Stimulated activated CD4-positive, alpha-beta T cell treated with anti-CD3 and anti-CD28 coated beads, TNF-alpha, amount 100 ng/mL, for 48 hours (primary cell): ENCODE measurements around the gene SEC24D.
"Not testable (repeated sequence)": the region's sequence is repeated elsewhere in the genome, so short reads cannot be mapped to it uniquely, and the experiment has no call there.

Experiments
- DNase-seq, 3 donors: peaks; one replicate each; pipeline ENCODE4 v3.0.0-alpha.2; 2020; ENCODE audit warnings: low read depth in 3 of 3

The SEC24D gene, protein sequence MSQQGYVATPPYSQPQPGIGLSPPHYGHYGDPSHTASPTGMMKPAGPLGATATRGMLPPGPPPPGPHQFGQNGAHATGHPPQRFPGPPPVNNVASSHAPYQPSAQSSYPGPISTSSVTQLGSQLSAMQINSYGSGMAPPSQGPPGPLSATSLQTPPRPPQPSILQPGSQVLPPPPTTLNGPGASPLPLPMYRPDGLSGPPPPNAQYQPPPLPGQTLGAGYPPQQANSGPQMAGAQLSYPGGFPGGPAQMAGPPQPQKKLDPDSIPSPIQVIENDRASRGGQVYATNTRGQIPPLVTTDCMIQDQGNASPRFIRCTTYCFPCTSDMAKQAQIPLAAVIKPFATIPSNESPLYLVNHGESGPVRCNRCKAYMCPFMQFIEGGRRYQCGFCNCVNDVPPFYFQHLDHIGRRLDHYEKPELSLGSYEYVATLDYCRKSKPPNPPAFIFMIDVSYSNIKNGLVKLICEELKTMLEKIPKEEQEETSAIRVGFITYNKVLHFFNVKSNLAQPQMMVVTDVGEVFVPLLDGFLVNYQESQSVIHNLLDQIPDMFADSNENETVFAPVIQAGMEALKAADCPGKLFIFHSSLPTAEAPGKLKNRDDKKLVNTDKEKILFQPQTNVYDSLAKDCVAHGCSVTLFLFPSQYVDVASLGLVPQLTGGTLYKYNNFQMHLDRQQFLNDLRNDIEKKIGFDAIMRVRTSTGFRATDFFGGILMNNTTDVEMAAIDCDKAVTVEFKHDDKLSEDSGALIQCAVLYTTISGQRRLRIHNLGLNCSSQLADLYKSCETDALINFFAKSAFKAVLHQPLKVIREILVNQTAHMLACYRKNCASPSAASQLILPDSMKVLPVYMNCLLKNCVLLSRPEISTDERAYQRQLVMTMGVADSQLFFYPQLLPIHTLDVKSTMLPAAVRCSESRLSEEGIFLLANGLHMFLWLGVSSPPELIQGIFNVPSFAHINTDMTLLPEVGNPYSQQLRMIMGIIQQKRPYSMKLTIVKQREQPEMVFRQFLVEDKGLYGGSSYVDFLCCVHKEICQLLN

DNA sequence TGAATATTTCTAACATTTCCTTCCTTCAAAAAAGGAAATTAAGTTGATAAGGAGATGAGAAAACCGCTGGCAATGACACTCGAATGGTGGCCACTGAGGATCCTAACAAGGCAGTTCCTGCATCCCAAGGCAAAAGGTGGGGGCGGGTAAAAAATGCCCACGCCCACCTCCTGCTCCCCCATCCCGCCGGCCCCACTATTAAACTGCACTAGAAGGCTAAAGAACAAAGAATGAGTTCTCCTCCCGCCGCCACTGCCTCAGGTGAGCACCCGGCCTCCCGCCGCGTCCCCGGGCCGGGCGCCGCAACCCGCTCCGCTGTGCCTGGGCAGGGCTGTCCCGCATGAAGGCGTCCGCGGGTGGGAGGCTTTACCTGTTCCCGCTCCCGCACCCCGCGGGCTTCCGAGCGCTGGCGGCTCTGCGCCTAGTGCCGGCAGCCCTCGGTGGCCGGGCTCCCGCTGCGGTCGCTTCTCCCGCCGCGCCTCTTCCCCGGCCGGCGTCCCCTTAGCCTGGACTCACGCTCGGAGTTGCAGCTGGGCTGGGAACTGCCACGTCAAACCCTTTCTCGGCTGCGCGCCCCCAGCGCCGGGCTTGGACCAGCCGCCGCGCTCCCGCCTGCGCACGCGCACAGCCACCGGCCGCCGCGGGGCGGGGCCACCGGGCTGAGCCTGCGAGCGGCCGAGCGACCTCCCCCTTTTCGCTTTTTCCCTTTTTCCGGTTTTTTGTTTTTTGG lies at the start of gene SEC24D:
Gene SEC24D (minus strand): TSS at position 556 of the 730 bp plus-strand sequence. CDS start 2,430 bp downstream, outside the sequence.
- peak; percentile 65 to 72 (median 70) for DNase-seq

DNA sequence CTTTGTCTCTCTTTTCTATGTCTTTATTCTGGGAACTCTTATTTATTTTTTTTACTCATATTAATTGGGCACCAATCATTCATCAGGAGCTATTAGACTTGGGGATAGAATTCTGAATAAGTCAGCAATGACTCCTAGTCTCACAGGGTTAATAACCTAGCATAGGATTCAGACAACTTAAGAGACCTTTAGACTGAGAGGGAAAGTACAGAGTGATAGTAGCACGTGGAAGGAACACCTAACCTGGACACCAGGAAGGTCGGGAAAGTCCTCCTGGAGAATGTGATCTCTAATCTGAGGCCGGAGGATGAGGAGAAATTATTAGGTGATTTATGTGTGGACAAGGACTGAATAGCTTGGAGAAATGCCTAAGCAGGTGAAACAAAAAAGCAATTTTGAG lies 48.8 kb upstream of the SEC24D start:
- no peak for DNase-seq

DNA sequence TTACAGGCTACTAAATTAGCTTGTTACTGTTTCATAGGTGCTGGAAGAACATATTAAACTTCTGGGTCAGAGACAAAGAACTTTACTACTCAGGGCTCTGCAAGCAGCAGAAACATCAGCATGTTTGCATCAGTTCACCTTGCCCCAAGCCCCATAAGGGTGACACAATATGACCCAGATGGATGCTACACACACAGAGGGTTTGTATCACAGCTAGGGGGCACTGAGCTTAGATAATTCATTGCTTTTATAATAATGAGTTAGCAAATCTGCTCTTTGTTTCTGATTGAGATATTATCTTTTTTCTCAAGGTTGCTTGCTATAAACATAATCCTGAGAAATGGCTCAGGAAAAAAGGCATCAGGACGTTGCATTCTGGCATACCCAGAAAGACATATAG lies 47.9 kb upstream of the SEC24D start:
- no peak for DNase-seq

DNA sequence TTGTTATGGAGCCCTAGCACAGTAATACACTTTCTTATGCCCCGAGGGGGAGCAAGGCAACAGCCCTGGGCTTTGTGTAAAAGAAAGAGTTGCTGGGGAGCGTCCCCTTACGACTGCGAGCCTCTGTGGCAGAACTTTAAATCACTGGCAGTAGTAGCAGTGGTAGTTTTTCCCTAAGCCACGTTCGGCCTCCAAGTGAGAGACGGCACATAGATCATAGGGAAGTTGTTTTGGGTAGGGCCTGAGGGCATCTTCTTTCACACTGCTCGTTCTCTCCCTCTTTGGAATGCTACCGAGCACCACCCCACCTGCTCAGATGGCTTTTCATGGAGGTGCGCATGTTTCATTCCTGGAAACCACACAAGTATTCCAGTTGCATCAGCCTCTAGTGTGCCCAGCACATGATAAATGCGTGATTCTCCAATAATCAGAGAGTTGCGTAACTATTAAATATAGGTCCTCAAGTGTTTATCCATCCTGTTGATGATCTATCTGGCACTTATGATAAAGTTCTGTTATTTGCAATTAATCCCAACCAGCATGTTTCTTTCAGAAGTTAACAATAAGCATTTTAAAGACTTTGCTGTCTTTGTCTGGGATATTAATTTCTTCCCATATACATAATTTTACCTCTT lies 45.7 kb upstream of the SEC24D start:
- DNase-seq: no peak

DNA sequence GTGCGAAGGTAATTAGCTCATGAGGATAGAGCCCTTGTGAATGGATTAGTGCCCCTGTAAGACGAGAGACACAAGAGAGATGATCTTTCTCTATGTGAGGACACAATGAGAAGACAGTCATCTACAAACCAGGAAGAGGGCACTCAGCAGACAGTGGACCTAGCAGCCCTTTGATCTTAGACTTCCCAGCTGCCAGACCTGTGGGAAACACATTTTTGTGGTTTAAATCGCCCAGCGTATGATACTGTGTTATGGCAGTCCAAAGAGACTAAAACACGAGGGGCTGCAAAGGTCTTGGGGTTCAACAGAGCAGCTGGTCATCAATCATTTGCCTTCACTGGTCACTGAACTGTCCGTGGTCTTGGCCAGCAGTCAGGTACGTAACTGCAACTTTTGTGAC lies 43.5 kb upstream of the SEC24D start:
- no peak for DNase-seq

DNA sequence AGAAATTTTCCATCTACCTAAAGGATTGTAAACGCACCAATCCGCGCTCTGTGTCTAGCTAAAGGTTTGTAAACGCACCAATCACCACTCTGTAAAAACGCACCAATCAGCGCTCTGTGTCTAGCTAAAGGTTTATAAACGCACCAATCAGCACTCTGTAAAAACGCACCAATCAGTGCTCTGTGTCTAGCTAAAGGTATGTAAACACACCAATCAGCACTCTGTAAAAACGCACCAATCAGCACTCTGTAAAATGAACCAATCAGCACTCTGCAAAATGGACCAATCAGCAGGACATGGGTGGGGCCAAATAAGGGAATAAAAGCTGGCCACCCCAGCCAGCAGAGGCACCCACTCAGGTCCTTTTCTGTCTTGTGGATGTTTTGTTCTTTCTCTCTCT lies 42.6 kb upstream of the SEC24D start:
- not testable (repeated sequence) for DNase-seq

DNA sequence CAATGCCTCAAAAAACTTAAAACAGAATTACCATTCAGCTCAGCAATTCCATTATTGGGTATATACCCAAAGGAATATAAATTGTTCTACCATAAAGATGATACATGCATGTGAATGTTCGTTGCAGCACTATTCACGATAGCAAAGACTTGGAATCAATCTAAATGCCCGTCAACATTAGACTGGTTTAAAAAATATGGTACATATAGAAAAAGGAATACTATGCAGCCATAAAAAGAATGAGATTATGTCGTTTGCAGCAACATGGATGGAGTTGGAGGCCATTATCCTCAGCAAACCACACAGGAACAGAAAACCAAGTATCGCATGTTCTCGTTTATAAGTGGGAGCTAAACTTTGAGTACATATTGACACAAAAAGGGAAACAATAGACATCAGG lies 41.9 kb upstream of the SEC24D start:
- no peak for DNase-seq

DNA sequence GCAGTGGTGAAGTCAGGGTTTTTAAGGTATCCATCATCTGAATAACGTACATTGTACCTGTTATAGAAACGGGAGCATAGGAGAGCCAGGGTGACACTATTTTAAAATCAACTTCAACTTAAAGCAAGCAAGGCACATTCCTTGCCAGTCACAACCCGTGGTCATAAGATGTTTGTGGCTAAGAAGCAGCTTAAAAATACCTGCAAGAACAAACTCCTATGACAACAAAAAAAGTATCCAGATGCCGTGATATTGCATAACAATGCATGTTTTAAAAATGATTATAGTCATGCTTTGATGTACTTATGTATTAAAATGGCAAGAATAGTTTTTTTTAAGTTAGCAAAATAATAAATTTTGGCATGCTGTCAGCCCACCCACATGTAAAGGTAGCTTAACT lies 36.3 kb upstream of the SEC24D start:
- DNase-seq: no peak

DNA sequence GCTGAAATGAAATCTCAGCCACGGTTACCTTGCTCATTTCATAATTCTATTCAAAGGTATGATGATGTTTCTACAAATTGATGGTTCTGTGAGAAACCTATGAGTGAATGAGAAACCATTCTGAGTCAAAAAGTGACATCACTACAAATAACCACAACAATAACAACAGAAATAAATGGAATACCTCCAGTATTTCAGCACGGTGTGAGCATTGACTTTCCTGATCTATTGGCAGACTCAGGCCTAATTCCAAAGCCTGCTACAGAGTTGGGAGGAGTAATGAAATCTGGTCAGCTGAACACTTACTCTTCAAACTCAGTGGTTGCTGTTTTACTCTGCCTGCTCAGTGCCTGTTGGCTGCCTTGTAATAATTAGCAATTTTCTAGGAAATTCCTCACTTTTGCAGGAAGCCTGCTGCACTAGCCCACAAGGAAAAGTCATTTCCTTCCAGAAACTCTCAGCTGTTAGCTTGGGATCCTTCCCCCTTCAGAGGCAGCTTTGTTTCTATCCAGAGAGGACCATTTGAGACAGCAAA lies 33.9 kb upstream of the SEC24D start:
- no peak for DNase-seq

DNA sequence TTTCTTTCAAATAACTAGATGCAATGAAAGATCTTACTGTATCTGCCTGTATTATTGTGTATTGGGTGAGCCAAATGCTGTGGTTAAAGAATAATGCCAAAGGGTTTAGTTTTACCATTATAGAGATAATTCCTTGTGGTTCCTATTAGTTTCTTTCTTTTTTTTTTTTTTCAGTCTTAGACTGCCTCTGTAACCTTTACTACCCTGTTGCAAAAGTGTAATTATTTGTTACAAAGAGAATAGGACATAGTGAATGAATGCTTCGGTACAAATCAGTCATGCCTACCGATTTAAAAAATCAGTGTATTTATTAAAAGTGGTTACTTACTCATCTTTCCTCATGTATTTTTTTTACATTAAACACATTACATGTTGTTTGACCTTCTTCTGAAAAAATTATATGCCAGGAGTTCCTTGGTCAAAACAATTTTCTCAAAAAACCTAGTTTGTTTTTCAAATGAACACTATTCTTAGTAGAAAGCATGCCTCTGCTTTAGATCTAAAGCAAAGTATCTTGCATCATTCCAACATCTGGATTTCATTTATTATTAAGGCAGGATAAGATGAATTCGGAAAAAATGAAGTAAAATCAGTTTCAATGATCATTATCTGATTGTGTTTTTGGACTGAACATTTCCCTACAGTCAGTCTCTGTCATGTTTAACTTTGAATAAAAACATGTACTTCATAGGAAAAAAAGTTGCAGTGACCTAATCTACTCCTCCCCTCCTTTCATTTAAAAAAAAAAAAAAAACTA lies 31.6 kb upstream of the SEC24D start:
- no peak for DNase-seq

DNA sequence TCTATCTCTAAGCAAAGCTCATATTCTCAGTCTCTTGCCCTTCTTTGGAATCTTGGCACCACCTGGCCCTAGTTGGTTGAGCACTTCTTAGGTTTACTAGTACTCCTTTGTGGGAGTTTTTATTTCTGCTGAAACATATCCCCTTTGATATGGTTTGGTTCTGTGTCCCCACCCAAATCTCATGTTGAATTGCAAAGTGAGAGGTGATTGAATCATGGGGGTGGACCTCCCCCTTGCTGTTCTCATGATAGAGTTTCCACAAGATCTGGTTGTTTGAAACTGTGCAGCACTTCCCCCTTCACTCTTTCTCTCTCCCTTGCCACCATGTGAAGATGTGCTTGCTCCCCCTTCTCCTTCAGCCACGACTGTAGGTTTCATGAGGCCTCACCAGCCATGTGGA lies 30.5 kb upstream of the SEC24D start:
- DNase-seq: no peak

DNA sequence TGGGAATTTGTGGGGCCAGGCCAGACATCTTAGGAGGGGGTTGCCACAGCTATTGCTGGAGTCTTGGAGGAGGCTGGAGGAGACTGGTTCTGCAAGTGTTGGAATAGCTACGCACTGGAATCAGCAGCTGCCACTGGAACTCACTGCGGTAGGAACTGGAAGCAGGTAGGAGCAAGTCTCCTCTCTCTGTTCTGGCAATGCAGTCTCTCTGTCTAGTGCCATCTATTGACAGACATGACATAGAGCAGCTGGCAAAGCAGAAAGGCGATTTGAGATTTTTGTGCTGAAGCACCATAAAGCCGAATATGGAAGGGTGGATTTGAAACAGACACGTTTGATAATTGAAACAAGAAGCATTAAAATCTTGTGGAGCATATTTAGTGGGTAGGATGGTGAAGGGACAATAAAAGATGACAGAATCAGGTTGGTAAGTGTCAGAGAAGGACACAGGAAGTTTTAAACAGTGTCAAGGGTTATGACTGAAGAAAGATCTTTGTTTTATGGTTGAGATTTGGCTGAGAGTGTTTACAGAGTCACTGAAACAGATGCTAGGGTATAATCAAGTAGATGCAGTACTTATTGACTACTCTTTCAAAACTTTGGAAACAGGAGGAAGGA lies 29.3 kb upstream of the SEC24D start:
- DNase-seq: no peak

DNA sequence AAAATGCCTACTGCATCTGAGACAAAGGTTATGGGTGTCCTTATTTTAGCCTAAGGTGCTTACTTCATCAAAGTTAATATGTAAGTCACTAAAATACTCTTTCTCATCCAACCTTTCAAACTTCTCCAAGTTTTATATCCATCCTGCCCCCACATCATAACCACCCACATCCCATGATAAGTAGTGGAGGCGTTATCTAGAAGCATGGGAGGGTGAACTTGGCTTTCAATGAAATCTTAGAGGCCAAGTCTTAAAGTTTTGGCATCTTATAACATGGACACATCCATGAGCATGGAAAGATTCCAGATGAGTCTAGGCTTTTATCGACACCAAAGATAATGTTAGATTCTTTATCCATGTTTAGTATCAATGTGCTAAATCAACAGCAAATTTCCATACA lies 22.9 kb upstream of the SEC24D start:
- DNase-seq: no peak

DNA sequence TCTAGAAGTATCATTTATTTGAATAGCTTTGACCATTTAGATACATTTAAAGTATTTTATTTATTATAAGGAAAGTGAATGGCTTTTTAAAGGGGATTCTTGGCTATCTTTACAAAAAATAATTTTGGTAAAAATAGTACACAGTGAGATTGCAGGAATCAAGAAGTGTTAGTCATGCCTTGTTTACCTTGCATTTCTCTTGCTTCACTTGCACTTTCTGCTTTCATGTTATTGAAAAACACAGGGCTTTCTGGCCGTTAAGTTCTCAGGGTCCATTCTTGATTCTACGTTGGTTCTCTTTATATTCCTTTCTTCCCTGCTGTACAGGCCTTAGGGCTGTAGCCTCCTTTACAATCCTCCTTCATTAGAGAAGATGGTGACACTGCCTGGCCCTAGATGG lies 21.8 kb upstream of the SEC24D start:
- no peak for DNase-seq

DNA sequence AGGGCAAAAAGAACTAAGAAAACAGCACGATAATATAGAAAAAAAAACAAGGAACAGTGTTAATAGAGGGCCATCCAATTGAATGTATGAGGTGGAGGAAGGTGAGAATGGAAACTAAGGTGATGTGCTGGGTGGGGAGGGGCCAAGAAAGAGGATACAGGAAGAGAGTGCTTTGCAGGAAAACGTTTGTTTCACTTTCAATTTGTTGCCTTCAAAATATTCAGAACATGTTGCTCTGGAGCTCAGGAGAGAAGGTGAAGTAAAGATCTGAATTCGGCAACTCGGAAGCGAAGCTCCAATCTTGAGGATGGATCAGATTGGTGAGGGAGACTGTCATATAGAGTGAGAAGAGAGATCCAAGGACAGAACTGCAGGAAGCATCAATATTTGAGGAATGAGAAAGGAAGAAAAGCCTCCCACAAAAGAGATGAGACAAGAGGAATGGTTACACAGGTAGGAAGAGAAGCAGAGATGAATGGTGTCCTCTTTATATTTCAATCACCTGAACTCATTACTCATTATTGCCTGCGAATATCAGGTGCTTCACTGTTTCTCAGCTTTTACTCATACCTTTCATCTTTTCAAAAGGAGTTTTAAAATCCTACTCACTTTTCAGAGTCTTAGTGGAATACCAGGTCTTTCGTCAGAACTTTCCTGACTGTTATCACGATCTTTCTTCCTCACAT lies 14.7 kb upstream of the SEC24D start:
- peak in 1 of 3 donors; percentile 16 for DNase-seq

DNA sequence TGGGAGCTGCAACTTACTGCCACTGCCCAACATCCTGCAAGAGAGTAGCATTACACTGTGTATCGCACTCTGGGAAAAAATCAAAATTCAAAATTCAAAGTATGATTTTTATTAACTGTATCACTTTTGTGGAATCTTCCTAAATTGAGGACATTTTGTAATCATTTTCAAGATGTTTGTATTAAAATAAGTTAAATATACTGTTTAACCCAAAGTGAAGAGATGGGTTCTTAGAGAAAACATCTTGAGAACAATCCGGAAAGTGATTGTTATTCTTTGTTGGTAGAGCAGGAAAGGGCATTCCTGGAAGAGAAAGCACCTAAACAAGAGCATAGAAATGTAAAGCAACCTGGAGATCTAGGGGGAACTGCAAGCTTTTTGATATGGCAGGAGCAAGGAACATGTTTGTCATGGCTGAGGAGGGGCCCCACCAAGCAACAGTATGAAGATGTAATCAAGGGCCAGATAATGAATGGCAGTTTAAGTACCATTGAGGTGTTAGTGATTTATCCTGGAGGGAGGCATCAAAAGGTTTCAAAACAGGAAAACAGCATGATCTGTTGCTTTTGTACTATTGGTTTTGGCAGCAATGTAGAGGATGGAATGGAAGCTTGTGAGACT lies 14.1 kb upstream of the SEC24D start:
- DNase-seq: no peak

DNA sequence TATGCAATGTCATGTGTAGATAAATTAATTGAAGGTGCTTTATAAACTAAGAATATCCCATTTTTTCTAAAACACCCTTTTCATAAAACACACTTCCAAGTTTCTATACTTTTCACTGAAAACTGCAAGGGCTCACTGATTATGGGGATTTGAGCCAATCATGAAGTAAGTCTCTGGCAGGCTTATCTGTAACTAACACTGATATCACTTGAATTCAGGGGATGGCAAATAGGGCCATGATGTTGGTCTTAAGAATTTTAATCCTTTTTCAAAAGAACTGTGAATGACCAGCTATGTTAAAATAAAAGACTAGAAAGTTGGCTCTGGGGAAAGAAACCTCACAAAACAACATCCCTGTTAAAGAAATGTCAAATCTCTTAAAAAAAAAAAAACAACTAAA lies 13.0 kb upstream of the SEC24D start:
- no peak for DNase-seq

DNA sequence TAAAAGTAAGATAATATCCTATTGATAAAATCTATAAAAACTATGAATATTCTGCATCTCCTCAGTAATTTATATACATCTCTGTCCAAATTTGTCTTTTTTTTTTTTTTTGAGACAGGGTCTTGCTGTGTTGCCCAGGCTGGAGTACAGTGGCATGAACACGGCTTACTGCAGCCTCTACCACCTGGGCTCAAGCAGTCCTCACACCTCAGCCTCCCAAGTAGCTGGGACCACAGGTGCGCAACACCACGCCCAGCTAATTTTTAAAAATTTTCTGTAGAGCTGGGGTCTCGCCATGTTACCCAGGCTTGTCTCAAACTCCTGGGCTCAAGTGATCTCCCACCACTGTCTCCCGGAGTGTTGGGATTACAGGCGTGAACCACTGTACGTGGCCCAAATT lies 12.3 kb upstream of the SEC24D start:
- DNase-seq: no peak

DNA sequence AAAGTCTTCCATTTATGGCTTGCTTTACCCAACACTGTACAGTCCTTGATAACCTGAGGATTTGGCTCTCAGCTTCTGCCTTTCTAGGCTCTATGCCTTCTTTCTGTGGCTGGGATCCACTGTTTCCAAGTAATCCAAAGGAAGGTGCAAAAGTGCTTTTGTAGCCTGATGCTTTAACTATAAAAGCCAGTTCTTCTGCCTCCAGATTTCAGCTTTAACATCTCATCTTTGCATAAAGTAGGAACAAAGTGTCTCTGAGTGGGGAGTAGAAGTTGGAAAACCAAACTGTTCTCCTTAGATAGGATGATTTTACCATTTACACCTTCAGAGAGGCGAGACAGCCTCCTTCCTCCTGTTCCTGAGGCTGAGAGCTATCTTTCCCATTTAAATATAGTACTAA lies 11.1 kb upstream of the SEC24D start:
- DNase-seq: no peak
